ENCODE data around the gene SEBOX. TPM values are rescaled to one million over a fixed set of nuclear protein-coding genes. Genes with fewer than 3 reads are reported as not detected.
A peak's percentile ranks its signal among the peaks of the same experiment; 100 is the strongest.
"Not testable (repeated sequence)": the region's sequence is repeated elsewhere in the genome, so short reads cannot be mapped to it uniquely, and the experiment has no call there.

The SEBOX gene
- total RNA-seq, 1 donor from 2014 or later: not detected

GRCh38 chr17:28340374-28340773 is 24.6 kb downstream of the SEBOX start:
- no peak for TF ChIP-seq CTCF (IDR thresholded peaks at IDR 0.05; ENCODE audit: unreplicated experiment)
- Mint-ChIP-seq H3K27ac (no peak overlapping the region), H3K9me3 (ENCODE audit: low read depth) (no peaks in the 10 kb centered on the region), H3K27me3 (no peaks in the 10 kb centered on the region), H3K4me1 (ENCODE audit: low read depth) (peaks cover 10% of the 10 kb centered on the region), H3K36me3 (ENCODE audit: insufficient read depth) (peaks cover 3% of the 10 kb centered on the region), H3K4me3 (ENCODE audit: low read depth) (no peak overlapping the region)
- DNase-seq (ENCODE audit: low spot score, unreplicated experiment): no peak

- Mint-ChIP-seq H3K4me1 (ENCODE audit: low read depth) (peaks cover 17% of the 10 kb centered on the region), H3K36me3 (ENCODE audit: insufficient read depth) (peaks cover 3% of the 10 kb centered on the region), H3K27me3 (no peaks in the 10 kb centered on the region), H3K27ac (no peak overlapping the region), H3K9me3 (ENCODE audit: low read depth) (no peaks in the 10 kb centered on the region), H3K4me3 (ENCODE audit: low read depth) (no peak overlapping the region)
- no peak for DNase-seq (ENCODE audit: low spot score, unreplicated experiment)
- no peak for TF ChIP-seq CTCF (IDR thresholded peaks at IDR 0.05; ENCODE audit: unreplicated experiment)
Observed at GRCh38 chr17:28339431-28339830, 25.6 kb downstream of the SEBOX start.

GRCh38 chr17:28338769-28339212 is 26.2 kb downstream of the SEBOX start:
- H3K27ac Mint-ChIP-seq; H3K9me3 Mint-ChIP-seq (ENCODE audit: low read depth); H3K36me3 Mint-ChIP-seq (ENCODE audit: insufficient read depth); H3K27me3 Mint-ChIP-seq; DNase-seq (ENCODE audit: low spot score, unreplicated experiment); H3K4me3 Mint-ChIP-seq (ENCODE audit: low read depth): not testable (repeated sequence)
- peaks cover 23% of the 10 kb centered on the region for H3K4me1 Mint-ChIP-seq (ENCODE audit: low read depth)

- TF ChIP-seq CTCF (IDR thresholded peaks at IDR 0.05; ENCODE audit: unreplicated experiment): no peak
- Mint-ChIP-seq H3K4me1 (ENCODE audit: low read depth) (peaks cover 24% of the 10 kb centered on the region), H3K9me3 (ENCODE audit: low read depth) (no peaks in the 10 kb centered on the region), H3K27me3 (no peaks in the 10 kb centered on the region), H3K27ac (peak overlapping the region; percentile 15), H3K36me3 (ENCODE audit: insufficient read depth) (peaks cover 3% of the 10 kb centered on the region), H3K4me3 (ENCODE audit: low read depth) (no peak overlapping the region)
- no peak for DNase-seq (ENCODE audit: low spot score, unreplicated experiment)
Observed at GRCh38 chr17:28338056-28338768, 26.8 kb downstream of the SEBOX start.

- DNase-seq (ENCODE audit: low spot score, unreplicated experiment): peak; percentile 37
- Mint-ChIP-seq H3K9me3 (ENCODE audit: low read depth) (no peaks in the 10 kb centered on the region), H3K27me3 (no peaks in the 10 kb centered on the region), H3K36me3 (ENCODE audit: insufficient read depth) (no peaks in the 10 kb centered on the region), H3K4me1 (ENCODE audit: low read depth) (peaks cover 24% of the 10 kb centered on the region), H3K27ac (peak overlapping the region; percentile 100), H3K4me3 (ENCODE audit: low read depth) (peak overlapping the region; percentile 95)
- TF ChIP-seq CTCF (IDR thresholded peaks at IDR 0.05; ENCODE audit: unreplicated experiment): no peak
Observed at GRCh38 chr17:28335959-28336871, 28.8 kb downstream of the SEBOX start.

All from progenitor cell of endocrine pancreas (in vitro differentiated cells).